DMS79 treated with DMSO at 0.1 percent for 48 hours (cell line): ENCODE results near the gene UBXN2A.
A peak's percentile ranks its signal among the peaks of the same experiment; 100 is the strongest.
"Not testable (repeated sequence)": the region's sequence is repeated elsewhere in the genome, so short reads cannot be mapped to it uniquely, and the experiment has no call there.

Source experiments
- DNase-seq: peaks from one replicate; lab custom pipeline; 2025; lab: John Stamatoyannopoulos, UW

The UBXN2A gene

GRCh38 chr2:23940718-23941620, 706 bp downstream of the UBXN2A start:
- peak; percentile 38 for DNase-seq

DNA sequence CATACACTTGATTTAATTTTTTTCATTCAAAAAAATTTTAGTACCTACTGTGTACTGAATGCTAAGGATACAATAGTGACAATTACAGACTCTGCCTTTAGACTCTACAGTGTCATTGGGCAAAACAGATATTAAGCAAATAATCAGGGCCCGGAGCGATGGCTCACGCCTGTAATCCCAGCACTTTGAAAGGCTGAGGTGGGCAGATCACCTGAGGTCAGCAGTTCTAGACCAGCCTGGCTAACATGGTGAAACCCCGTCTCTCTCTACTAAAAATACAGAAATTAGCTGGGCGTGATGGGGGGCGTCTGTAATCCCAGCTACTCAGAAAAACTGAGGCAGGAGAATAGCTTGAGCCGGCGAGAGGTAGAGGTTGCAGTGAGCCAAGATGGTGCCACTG, 1.4 kb downstream of the UBXN2A start:
- DNase-seq: no peak

DNA sequence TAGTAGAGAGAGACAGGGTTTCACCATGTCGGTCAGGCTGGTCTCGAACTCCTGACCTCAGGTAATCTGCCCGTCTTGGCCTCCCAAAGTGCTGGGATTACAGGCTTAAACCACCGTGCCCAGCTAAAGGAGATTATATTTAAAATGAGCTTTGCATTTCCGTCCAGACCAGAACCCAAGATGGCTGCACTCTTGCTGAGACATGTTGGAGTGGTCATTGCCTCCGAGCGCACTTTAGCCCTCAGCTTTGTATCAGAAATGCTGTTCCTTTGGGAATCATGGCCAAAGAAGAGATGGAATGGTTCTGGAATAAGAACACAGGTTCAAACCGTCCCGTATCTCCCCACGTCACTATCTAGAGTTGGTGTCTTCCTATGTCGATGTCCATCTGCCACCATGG, 3.4 kb downstream of the UBXN2A start:
- DNase-seq: no peak

GRCh38 chr2:23944527-23944926, 4.3 kb downstream of the UBXN2A start:
- DNase-seq: no peak

GRCh38 chr2:23944976-23945375, 4.7 kb downstream of the UBXN2A start:
- no peak for DNase-seq

- no peak for DNase-seq
Observed at GRCh38 chr2:23947350-23947749, 7.1 kb downstream of the UBXN2A start.

DNA sequence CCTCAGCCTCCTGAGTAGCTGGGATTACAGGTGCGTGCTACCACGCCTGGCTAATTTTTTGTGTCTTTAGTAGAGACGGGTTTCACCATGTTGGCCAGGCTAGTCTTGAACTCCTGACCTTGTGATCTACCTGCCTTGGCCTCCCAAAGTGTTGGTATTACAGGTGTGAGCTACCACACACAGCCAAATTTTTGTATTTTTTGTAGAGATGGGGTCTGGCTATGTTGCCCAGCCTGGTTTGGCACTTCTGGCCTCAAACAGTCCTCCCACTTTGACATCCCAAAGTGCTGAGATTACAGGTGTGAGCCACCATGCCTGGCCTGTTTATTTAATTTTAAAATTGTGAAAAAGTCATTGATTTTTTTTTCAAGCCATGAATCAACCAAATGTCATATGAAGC, 12.3 kb downstream of the UBXN2A start:
- not testable (repeated sequence) for DNase-seq

- DNase-seq: no peak
Observed at GRCh38 chr2:23953625-23954024, 13.4 kb downstream of the UBXN2A start.

DNA sequence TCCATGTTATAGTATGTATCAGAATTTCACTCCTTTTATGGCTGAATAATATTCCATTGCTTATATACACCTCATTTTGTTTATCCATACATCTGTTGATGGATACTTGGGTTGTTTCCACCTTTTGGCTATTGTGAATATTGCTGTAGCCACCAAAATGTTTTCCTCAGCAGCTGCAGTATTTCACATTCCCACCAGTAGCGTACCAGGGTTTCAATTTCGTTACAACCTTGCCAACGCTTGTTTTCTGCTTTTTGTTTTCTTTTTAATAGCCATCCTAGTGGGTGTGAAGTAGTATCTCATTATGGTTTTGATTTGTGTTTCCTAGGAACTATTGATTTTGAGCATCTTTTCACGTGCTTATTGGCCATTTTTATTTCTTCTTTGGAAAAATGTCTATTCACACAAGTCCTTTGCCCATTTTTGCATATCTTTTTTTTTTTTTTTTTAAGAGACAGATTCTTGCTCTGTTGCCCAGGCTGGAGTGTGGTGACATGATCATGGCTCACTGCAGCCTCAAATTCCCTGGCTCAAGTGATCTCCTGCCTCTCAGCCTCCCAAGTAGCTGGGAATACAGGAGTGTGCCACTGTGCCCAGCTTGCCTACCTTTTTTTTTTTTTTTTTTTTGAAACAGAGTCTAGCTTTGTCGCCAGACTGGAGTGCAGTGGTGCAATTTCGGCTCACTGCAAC, 14.2 kb downstream of the UBXN2A start:
- DNase-seq: no peak

DNA sequence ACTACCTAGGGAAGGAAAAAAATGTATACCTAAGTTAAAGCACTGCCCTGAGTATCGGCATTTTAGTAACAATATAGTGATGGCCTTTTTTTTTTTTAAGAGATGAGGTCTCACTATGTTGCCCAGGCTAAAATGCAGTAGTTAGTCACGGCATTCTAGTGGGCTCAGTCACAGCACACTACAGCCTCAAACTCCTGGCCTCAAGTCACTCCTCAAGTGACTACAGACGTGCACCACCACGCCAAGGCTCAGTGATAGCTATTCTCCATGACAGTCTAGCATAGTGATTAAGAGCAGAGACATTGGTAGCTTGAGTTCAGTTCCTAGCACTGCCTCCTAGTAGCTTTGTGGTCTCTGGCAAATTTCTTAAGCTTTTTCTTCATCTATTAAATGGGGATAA, 27.6 kb downstream of the UBXN2A start:
- DNase-seq: no peak

DNA sequence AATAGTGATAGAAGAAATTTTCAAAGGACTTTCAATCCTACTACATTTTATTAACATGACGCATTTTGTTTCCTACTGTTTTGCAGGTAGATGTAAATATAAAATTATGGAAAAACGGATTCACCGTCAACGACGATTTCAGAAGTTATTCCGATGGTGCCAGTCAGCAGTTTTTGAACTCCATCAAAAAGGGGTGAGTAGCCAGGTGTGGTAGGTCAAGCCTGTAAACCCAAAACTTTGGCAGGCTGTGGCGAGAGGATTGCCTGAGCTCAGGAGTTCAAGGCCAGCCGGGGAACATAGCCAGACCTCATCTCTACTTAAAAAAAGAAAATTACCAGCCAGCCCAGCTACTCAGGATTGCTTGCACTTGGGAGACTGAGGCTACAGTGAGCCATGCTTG, 36.6 kb downstream of the UBXN2A start:
- DNase-seq: no peak

- DNase-seq: no peak
Observed at GRCh38 chr2:23988371-23988770, 48.1 kb downstream of the UBXN2A start.

DNA sequence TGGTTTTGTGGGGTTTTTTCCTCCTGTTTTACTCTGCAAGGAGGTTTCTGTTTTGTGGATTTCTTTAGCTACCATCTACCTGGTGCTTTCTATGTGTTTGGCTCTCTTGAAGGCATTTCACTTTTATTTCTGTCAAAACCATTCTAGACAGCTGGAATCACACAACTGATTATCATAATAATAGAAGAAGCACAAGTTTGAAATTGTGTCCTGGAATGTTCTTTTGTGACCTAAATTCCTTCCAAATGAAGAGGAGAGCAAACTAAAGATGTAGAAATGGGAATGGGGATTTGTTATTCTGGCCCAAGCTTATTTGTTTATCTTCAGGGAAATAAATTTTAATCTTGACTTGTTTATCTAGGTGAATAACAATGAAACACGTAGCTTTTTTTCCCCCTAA, 52.7 kb downstream of the UBXN2A start:
- no peak for DNase-seq

DNA sequence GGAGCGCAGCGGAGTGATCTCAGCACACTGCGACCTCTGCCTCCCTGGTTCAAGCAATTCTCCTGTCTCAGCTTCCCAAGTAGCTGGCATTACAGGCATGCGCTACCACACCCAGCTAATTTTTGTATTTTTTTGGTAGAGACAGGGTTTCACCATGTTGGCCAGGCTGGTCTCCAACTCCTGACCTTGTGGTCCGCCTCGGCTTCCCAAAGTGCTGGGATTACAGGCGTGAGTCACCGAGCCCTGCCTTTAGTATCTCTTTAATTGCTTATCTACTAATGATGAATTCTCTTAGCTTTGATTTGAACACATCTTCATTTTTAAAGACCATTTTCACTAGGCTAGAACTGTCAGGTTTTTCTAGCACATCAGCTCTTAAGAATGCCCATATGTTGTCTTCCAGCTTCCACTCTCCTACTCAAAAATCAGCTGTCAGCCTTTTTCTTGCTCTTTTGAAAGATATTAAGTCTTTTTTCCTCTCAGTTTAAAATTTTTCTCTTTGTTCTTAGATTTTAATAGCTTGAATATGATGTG, 53.5 kb downstream of the UBXN2A start:
- no peak for DNase-seq

DNA sequence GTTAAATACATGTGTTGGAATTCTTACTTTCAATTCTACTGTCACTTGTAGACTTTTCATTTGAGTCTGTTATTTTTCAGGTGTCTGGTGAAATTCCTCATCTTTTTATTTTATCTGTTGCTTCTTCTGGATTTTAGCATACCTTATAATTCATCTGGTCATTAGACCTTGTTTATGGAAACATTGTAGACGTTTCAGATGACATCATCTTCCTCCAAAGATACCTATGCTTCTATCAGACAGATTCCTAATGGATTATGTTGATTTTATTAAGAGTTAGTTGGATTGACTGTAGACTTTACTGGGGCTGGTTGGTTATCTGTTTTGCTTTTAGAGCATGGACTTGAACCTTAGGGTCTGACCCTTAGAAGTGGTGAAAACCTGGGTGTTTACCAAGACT, 54.3 kb downstream of the UBXN2A start:
- DNase-seq: no peak

- no peak for DNase-seq
Observed at GRCh38 chr2:24007693-24008092, 67.4 kb downstream of the UBXN2A start.

- no peak for DNase-seq
Observed at GRCh38 chr2:24008672-24009366, 68.6 kb downstream of the UBXN2A start.

DNA sequence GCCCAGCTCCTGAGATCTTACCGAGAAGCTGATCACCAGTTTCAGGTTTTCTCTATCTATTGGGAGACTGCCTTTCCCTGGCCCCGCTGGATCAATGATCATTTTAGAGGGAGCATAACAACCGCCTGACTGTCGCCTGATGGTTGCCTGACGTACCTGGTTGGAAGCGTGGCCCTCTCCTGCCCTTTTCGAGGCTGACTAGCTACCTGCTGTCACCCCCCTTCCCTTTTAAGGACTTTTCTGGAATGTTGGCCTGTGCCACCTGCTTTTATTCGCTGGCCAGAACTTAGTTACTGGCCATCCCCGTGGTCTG, 69.1 kb downstream of the UBXN2A start:
- no peak for DNase-seq

- DNase-seq: no peak
Observed at GRCh38 chr2:24009680-24010476, 69.6 kb downstream of the UBXN2A start, which contains the start of gene MFSD2B. Gene MFSD2B, plus strand, starts transcription at chr2:24010085. Its CDS starts 12 bp downstream, at chr2:24010097.

DNA sequence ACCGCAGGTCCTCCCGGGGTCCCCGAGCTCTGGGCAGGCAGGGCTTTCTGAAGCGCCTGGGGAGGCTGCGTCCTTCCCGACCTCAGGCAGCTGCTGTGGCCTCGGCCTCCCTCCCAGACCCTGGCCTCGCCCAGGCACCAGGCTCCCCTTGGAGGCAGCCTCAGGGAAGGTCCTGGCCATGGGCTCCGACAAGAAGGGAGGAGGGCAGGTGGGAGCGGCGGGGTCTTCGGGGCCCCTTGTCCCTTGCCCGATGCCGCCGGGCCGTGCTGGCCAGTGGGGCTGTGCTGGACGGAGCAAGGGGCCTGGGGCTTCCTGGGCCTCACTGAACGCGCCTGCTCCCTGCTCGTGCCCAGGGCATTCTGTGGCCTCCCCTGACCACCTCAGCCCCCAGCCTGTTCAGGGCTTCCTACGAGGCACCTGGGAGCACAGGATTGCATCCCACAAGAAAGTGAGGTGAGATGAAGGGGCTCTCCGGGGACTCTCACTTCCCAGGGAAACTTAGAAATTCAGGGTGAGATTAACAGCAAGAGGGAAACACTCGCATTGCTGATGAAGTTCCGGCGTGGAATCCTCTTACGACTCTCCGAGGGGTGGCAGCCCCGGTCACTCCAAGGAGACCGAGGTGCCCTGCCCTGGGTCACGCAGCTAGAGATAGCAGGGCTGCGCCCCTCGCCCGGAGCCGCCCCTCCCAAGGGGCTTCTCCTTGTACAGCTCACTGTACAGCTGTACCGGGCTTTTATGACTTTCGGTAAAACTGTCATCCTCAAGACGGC, 70.4 kb downstream of the UBXN2A start:
- no peak for DNase-seq
